HepG2 (cell line): ENCODE data around the gene SH3BP2. TPM values are rescaled to one million over a fixed set of nuclear protein-coding genes. Genes with fewer than 3 reads are reported as not detected.
A peak's percentile ranks its signal among the peaks of the same experiment; 100 is the strongest.

Experiments
- ATAC-seq: fragments of 200-7000 bp; cut with Tn5 transposase; 3 replicates; pipeline ENCODE4 v1.9.1; 2020; ENCODE audit warnings: mild to moderate bottlenecking, moderate library complexity
- BruUV-seq: library from RNA; stranded (reverse); fragments of 400-500 nt; replicated peaks from 2 replicates; lab custom pipeline; 2021; lab: Mats Ljungman, UMichigan
- CTCF ChIA-PET: fragments of 300-600 bp; formaldehyde crosslinking; extraction: SDS; loops from one replicate; lab custom pipeline; 2021; ENCODE audit warnings: low total read pairs, inconsistent platforms, low intra/inter-chr PET ratio; lab: Yijun Ruan, JAX
- POLR2A ChIA-PET: fragments of 350-600 bp; sonication (Branson Sonifier 250); formaldehyde crosslinking; loops from one replicate; lab custom pipeline; 2020; ENCODE audit warnings: antibody characterized with exemption, inconsistent platforms; lab: Yijun Ruan, JAX
- DNase-seq: peaks from one replicate; pipeline ENCODE4 v3.0.0-alpha.2; 2015; ENCODE audit warnings: low spot score
- FAIRE-seq: peaks from 3 replicates; lab custom pipeline; 2011; peaks lifted over from hg19 to GRCh38; lab: Jason Lieb, UNC
- H2AFZ ChIP-seq: one replicate; pipeline ENCODE4 v1.6.1; 2011; ENCODE audit warnings: low read length, inconsistent platforms
- H3K27ac ChIP-seq: fragments of 300-600 bp; 3 replicates; pipeline ENCODE4 v1.8.0; 2011; ENCODE audit warnings: mixed run types, mild to moderate bottlenecking, mixed read lengths, low read length, inconsistent platforms; ENCODE audit not compliant: insufficient read depth; ENCODE audit errors: extremely low read length
- H3K27me3 ChIP-seq, 2 experiments: fragments of 200-600 bp in 1 of 2; 2 replicates in 1 of 2; 3 replicates in 1 of 2; pipeline versions ENCODE4 v1.6.0 to v1.8.0; 2011; ENCODE audit warnings: low read length in 2 of 2, mild to moderate bottlenecking in 2 of 2, moderate library complexity in 2 of 2, inconsistent platforms in 1 of 2; ENCODE audit not compliant: insufficient read depth in 2 of 2, control insufficient read depth in 1 of 2
- H3K36me3 ChIP-seq, 2 experiments: fragments of 200-600 bp in 1 of 2; replicated peaks in 1 of 2; 2 replicates in 1 of 2; 3 replicates in 1 of 2; pipeline versions ENCODE4 v1.5.1 to v1.8.0; 2011; ENCODE audit warnings: low read length in 2 of 2, inconsistent platforms in 1 of 2; ENCODE audit not compliant: insufficient read depth in 2 of 2, control insufficient read depth in 1 of 2
- H3K4me1 ChIP-seq: 2 replicates; pipeline ENCODE4 v1.5.1; 2012; ENCODE audit warnings: low read length, inconsistent platforms; ENCODE audit not compliant: insufficient read depth
- H3K4me2 ChIP-seq: 2 replicates; pipeline ENCODE4 v1.6.0; 2011; ENCODE audit warnings: low read depth, low read length, inconsistent platforms
- H3K4me3 ChIP-seq, 3 experiments: fragments of 200-600 bp in 1 of 3; sonication (generic), shearing (Covaris generic) in 1 of 3; replicated peaks in 1 of 3; 2 replicates each; pipeline ENCODE4 v1.5.1; 2011 to 2016; ENCODE audit warnings: low read length in 3 of 3, inconsistent platforms in 2 of 3, low read depth in 2 of 3, mild to moderate bottlenecking in 2 of 3, control low read depth in 1 of 3, mixed read lengths in 1 of 3; ENCODE audit not compliant: insufficient read depth in 1 of 3
- H3K79me2 ChIP-seq: one replicate; pipeline ENCODE4 v1.6.1; 2011; ENCODE audit warnings: low read length, inconsistent platforms; ENCODE audit not compliant: insufficient read depth
- H3K9ac ChIP-seq: 2 replicates; pipeline ENCODE4 v1.6.0; 2011; ENCODE audit warnings: mild to moderate bottlenecking, low read depth, low read length, inconsistent platforms; ENCODE audit not compliant: insufficient read depth
- H3K9me3 ChIP-seq: 2 replicates; pipeline ENCODE4 v1.5.1; 2012; ENCODE audit warnings: mild to moderate bottlenecking, low read length
- H4K20me1 ChIP-seq: 2 replicates; pipeline ENCODE4 v1.6.0; 2011; ENCODE audit warnings: inconsistent platforms, mild to moderate bottlenecking, low read length, moderate library complexity; ENCODE audit not compliant: insufficient read depth
- KAT2B ChIP-seq: fragments of 150-350 bp; IDR thresholded peaks from 2 replicates; pipeline ENCODE4 v1.6.1; 2014; ENCODE audit warnings: low read depth, low read length, borderline replicate concordance
- ONECUT2 ChIP-seq: sonication (generic); formaldehyde crosslinking; IDR thresholded peaks from 2 replicates; pipeline ENCODE4 v1.4.0; 2020; ENCODE audit warnings: missing genetic modification reagents
- ZIK1 ChIP-seq: sonication (generic); formaldehyde crosslinking; IDR thresholded peaks from 2 replicates; pipeline ENCODE4 v1.5.0; 2020; ENCODE audit warnings: mild to moderate bottlenecking, low read depth, missing genetic modification reagents, borderline replicate concordance
- ZNF121 ChIP-seq: sonication (generic); formaldehyde crosslinking; IDR thresholded peaks from 2 replicates; pipeline ENCODE4 v1.5.0; 2020; ENCODE audit warnings: mild to moderate bottlenecking, missing genetic modification reagents
- ZNF432 ChIP-seq: sonication (generic); formaldehyde crosslinking; IDR thresholded peaks from 2 replicates; pipeline ENCODE4 v1.5.0; 2020; ENCODE audit warnings: missing genetic modification reagents, mild to moderate bottlenecking, borderline replicate concordance
- ZSCAN21 ChIP-seq: sonication (generic); formaldehyde crosslinking; IDR thresholded peaks from 2 replicates; pipeline ENCODE4 v1.8.0; 2022; ENCODE audit warnings: mild to moderate bottlenecking, missing genetic modification reagents, moderate library complexity, borderline replicate concordance
- ZSCAN25 ChIP-seq: sonication (generic); formaldehyde crosslinking; IDR thresholded peaks from 2 replicates; pipeline ENCODE4 v1.8.0; 2022; ENCODE audit warnings: mild to moderate bottlenecking, missing genetic modification reagents
- WGBS: methylation state at CpG from one replicate; pipeline ENCODE4 v1.1.6; 2017; ENCODE audit warnings: low lambda C conversion rate; 5-methylcytosine and 5-hydroxymethylcytosine counted together
- in situ Hi-C: cut with HindIII; loops from 2 replicates; pipeline ENCODE4 v1.10.0; 2017; ENCODE audit warnings: low pct_unique_long_range_greater_than_20kb; ENCODE audit not compliant: extremely low pct_ligation_motif_present
- intact Hi-C: fragments of 100-400 bp; cut with micrococcal nuclease; formaldehyde crosslinking; loops from one replicate; pipeline ENCODE4 v1.10.0; 2022; ENCODE audit not compliant: unreplicated experiment
- polyA plus RNA-seq, 8 experiments: library from polyadenylated mRNA; depleted of rRNA in 3 of 8; stranded (reverse) in 7 of 8; unstranded in 1 of 8; fragments of >200 nt; fragmentation: Illumina TruSeq in 4 of 8; extraction: Trizol in 4 of 8; gene quantifications; 2 replicates each; pipeline versions ENCODE4 v1.2.1 to v1.2.3, GENCODE V29; 2011 to 2016; ENCODE audit warnings: low read depth in 4 of 8, missing spikeins in 1 of 8, mixed read lengths in 1 of 8; ENCODE audit not compliant: insufficient read depth in 1 of 8
- total RNA-seq, 5 experiments: library from RNA; depleted of rRNA; stranded (reverse); fragments of >200 nt; fragmentation: Illumina TruSeq; extraction: Trizol; gene quantifications; 2 replicates each; pipeline ENCODE4 v1.2.3, GENCODE V29; 2016; ENCODE audit warnings: low read depth in 1 of 5
- TF ChIP-seq, protein P1 (sequence below): IDR thresholded peaks from 2 replicates; pipeline ENCODE4 v1.6.1; 2016; ENCODE audit warnings: missing compliant biosample characterization, missing genetic modification reagents, borderline replicate concordance
- TF ChIP-seq, protein P2 (sequence below): sonication (generic); formaldehyde crosslinking; IDR thresholded peaks from 2 replicates; pipeline ENCODE4 v1.5.0; 2020; ENCODE audit warnings: missing genetic modification reagents, mild to moderate bottlenecking, borderline replicate concordance
- TF ChIP-seq, protein P3 (sequence below): sonication (generic); formaldehyde crosslinking; IDR thresholded peaks from 2 replicates; pipeline ENCODE4 v1.5.0; 2020; ENCODE audit warnings: mild to moderate bottlenecking, missing genetic modification reagents, borderline replicate concordance

SH3BP2 gene
- total and polyA plus RNA-seq, 2 of the 13 experiments (the other 11 are each of a cell fraction or from before 2014, with no cell fraction given), result 16.9 to 34.5 TPM

DNA sequence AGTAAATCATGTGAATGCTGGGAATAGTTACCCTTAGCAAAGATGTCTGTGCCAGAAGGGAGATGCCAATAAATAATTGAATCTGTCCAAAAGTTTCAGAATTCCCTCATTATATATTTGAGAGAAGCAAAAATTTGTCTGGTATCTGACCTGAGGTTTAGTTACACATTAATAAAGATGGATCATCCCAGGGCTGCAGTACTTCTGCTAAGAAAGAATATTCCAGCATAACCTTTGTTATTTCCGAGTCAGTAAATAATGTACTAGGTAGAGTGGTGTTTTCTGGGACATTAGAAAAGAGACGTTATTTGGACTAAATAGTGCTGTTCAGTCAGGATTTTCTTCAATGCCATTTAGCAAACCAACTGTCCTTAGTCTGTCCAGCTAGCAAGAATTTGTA is 77.2 kb downstream of the SH3BP2 start:
- ATAC-seq, result peak; percentile 12; the same call in 1 of the 3 replicates

DNA sequence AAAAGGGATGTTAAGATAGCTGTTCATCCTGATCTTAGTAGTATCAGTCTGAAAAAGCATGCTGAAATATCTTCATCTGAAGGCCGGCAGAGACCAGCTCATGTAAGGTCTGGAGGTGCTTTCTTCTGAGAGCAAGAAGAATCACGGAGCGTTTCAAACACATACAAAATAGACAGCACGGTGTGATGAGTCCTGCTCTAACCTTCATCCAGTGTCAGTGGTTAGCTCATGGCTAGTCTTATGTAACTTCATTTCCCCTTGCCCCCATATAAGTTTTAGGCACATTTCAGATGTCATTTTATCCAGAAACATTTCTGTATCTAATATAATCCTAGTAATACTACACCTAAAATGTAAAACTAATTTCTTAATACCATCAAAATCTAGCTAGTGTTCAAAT is 78.6 kb downstream of the SH3BP2 start:
- 96% methylated on average over 4 of the region's 4 CpGs for WGBS
- no peak overlapping the region for H3K4me2 ChIP-seq
- H3K79me2 ChIP-seq, result peaks cover 92% of the 10 kb centered on the region
- TF ChIP-seq ZIK1 (CRISPR knock-in tag), result no peak
- TF ChIP-seq KAT2B, result no peak
- TF ChIP-seq ZNF432, result no peak
- TF ChIP-seq, protein P1, sequence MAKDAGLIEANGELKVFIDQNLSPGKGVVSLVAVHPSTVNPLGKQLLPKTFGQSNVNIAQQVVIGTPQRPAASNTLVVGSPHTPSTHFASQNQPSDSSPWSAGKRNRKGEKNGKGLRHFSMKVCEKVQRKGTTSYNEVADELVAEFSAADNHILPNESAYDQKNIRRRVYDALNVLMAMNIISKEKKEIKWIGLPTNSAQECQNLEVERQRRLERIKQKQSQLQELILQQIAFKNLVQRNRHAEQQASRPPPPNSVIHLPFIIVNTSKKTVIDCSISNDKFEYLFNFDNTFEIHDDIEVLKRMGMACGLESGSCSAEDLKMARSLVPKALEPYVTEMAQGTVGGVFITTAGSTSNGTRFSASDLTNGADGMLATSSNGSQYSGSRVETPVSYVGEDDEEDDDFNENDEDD, result no peak
- TF ChIP-seq ZSCAN25 (CRISPR knock-in tag), result no peak
- TF ChIP-seq, protein P2, sequence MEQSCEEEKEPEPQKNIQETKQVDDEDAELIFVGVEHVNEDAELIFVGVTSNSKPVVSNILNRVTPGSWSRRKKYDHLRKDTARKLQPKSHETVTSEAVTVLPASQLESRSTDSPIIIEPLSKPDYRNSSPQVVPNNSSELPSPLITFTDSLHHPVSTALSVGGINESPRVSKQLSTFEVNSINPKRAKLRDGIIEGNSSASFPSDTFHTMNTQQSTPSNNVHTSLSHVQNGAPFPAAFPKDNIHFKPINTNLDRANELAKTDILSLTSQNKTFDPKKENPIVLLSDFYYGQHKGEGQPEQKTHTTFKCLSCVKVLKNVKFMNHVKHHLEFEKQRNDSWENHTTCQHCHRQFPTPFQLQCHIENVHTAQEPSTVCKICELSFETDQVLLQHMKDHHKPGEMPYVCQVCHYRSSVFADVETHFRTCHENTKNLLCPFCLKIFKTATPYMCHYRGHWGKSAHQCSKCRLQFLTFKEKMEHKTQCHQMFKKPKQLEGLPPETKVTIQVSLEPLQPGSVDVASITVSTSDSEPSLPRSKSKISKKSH, result no peak
- TF ChIP-seq, protein P3, sequence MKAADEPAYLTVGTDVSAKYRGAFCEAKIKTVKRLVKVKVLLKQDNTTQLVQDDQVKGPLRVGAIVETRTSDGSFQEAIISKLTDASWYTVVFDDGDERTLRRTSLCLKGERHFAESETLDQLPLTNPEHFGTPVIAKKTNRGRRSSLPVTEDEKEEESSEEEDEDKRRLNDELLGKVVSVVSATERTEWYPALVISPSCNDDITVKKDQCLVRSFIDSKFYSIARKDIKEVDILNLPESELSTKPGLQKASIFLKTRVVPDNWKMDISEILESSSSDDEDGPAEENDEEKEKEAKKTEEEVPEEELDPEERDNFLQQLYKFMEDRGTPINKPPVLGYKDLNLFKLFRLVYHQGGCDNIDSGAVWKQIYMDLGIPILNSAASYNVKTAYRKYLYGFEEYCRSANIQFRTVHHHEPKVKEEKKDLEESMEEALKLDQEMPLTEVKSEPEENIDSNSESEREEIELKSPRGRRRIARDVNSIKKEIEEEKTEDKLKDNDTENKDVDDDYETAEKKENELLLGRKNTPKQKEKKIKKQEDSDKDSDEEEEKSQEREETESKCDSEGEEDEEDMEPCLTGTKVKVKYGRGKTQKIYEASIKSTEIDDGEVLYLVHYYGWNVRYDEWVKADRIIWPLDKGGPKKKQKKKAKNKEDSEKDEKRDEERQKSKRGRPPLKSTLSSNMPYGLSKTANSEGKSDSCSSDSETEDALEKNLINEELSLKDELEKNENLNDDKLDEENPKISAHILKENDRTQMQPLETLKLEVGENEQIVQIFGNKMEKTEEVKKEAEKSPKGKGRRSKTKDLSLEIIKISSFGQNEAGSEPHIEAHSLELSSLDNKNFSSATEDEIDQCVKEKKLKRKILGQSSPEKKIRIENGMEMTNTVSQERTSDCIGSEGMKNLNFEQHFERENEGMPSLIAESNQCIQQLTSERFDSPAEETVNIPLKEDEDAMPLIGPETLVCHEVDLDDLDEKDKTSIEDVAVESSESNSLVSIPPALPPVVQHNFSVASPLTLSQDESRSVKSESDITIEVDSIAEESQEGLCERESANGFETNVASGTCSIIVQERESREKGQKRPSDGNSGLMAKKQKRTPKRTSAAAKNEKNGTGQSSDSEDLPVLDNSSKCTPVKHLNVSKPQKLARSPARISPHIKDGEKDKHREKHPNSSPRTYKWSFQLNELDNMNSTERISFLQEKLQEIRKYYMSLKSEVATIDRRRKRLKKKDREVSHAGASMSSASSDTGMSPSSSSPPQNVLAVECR (CRISPR knock-in tag), result no peak
- TF ChIP-seq ZSCAN21, result no peak
- no peak for TF ChIP-seq ONECUT2 (CRISPR knock-in tag)

More for the DNA sequence above, 77.2 kb downstream of the SH3BP2 start:
- H3K4me3 ChIP-seq, result peak overlapping the region in 1 of 3 experiments; percentile 6; a peak in 1 of 6 replicates
- H3K4me1 ChIP-seq, result peaks cover 89% of the 10 kb centered on the region
- no TSS peak for BruUV-seq
- in situ Hi-C loops (no loop called here), intact Hi-C loops (no loop called here)
- WGBS, result 21% methylated on average over 2 of the region's 2 CpGs
- TF ChIP-seq ZNF121 (CRISPR knock-in tag), result no peak
- peaks cover 93% of the 10 kb centered on the region for H3K79me2 ChIP-seq
- DNase-seq, result no peak
- H3K27ac ChIP-seq, result peak overlapping the region; percentile 31
- ChIA-PET POLR2A (no interaction called here), CTCF (no interaction called here)
- H3K4me2 ChIP-seq, result peak overlapping the region; percentile 26
- peaks cover 0 to 1% of the 10 kb centered on the region in 2 experiments; a peak in 2 of 5 replicates for H3K36me3 ChIP-seq
- no peak overlapping the region for H2AFZ ChIP-seq
- H3K9ac ChIP-seq, result no peak overlapping the region
- H4K20me1 ChIP-seq, result peaks cover 53% of the 10 kb centered on the region
- H3K9me3 ChIP-seq, result no peaks in the 10 kb centered on the region
- peak; percentile 57 for FAIRE-seq
- H3K27me3 ChIP-seq, result no peaks in the 10 kb centered on the region

More for the DNA sequence above, 78.6 kb downstream of the SH3BP2 start:
- ATAC-seq (no peak), DNase-seq (no peak), FAIRE-seq (no peak)
- ChIA-PET POLR2A (no interaction called here), CTCF (no interaction called here)
- peaks cover 4 to 13% of the 10 kb centered on the region in 2 experiments; a peak in 4 of 5 replicates for H3K36me3 ChIP-seq
- no TSS peak for BruUV-seq
- peaks cover 79% of the 10 kb centered on the region for H3K4me1 ChIP-seq
- H3K27ac ChIP-seq, result no peak overlapping the region
- H3K4me3 ChIP-seq, result no peak overlapping the region
- no peak overlapping the region for H2AFZ ChIP-seq
- intact Hi-C loops (no loop called here), in situ Hi-C loops (no loop called here)
- H3K9ac ChIP-seq, result no peak overlapping the region
- H4K20me1 ChIP-seq, result peaks cover 52% of the 10 kb centered on the region
- no peaks in the 10 kb centered on the region for H3K27me3 ChIP-seq
- H3K9me3 ChIP-seq, result no peaks in the 10 kb centered on the region
